GM21619 (cell line): ENCODE measurements around the gene CCDC201.

Experiments
- ATAC-seq: cut with Tn5 transposase; IDR thresholded peaks from one replicate; pipeline ENCODE4 v1.9.1; 2021; ENCODE audit not compliant: unreplicated experiment

The CCDC201 gene

DNA sequence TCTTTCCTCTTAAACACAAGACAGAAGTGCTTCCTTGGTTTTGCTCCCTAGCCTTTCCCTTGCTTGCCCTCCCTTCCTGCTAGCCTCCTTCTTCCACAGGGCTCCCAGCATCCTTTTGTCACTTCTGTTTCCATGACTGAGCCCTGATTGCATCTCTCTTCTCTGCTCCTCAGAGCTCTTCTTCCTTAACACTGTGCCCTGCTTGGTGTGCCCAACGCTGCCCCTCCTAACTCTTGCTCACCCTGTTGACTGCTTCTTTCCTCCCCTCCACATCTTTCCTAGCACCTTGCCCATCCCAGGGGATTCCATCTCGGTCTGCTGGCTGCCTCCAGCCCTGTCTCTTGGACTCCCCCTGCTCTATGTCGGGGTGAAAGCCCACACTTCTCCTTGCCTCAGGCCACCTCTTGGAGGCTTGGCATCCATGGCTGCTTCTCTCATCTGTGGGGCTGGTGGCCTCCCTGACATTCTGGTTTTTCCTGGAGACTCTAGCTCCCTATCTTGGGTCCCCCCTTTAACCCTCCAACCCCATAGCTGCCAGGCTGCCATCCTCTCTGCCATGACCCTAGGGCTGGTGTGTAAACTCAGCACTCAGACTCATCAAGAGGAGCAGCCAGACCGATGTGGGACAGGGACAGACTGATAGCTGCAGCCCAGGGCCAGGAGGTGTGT is 21.2 kb upstream of the CCDC201 start:
- ATAC-seq: no peak

DNA sequence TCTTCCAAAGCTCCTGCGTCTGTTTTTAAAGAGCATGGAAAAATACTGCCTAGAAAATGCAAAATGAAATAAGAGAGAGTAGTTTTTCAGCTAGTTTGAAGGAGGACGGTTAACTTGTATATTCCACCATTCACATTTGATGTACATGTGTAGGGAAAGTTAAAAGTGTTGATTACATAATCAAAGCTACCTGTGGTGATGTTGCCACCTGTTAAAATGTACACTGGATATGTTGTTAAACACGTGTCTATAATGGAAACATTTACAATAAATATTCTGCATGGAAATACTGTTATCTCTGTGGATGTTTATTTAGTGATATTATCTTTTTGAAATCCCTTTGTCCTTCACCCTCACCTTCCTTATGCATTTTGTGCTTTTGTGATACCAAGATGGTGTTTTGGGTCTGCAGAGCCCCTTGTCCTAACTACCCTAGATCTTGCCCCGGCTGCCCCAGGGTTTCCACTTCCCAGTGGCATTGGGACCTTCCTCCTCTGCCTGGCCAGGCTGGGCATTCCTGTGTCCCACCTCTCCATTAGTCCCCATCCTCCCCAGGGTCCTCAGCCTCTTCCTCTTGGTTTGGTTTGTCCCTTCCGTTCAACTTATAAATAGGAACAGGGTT is 20.6 kb upstream of the CCDC201 start:
- ATAC-seq: no peak

GRCh38 chr7:45892407-45893035 is 19.6 kb upstream of the CCDC201 start:
- no peak for ATAC-seq

DNA sequence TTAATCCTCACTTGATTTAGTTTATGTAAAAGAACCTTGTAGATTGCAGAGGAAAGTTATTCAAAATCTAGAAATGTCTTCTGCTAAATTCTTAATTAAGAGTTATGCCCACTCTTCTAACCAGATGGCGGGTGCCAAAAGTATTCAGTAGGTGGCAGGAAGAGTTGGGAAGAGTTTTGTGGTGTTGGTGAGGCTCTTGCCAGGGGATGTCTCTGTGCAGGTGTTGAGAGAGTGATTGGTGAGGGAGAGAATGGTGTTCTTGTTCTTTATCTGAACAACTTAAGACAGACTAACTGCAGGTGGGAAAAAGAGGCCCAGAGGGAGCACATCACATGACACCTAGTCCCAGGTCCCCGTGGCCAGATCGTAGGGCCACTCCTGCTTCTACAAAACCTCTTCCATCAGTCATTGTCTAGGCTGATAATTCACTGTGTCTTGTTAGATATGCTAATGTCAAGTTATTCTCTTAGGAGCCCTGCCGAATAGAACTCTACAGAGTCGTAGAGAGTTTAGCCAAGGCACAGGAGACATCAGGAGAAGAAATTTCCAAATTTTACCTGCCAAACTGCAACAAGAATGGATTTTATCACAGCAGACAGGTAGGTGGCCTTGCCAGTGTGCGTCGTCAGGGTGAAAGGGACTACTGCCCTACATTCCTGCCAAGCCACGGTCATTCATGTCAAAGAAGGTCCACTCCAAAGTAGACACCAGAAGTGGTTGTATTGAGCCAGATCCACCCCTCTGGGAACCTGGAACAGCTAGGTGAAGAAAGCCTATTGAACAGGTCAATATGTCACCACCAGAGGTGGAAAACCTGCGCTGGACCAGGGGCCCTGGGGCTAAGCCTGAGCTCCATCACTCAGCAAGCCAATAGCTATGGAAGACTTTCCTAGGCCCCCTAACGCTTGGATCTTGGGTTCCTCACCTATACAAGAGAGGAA is 18.9 kb upstream of the CCDC201 start:
- ATAC-seq: no peak

- no peak for ATAC-seq
These were observed 18.1 kb upstream of the CCDC201 start for GRCh38 chr7:45890902-45891461.

- no peak for ATAC-seq
These were observed 17.4 kb upstream of the CCDC201 start for GRCh38 chr7:45890125-45890901.

GRCh38 chr7:45889367-45890067 is 16.6 kb upstream of the CCDC201 start:
- no peak for ATAC-seq

- no peak for ATAC-seq
These were observed 16.1 kb upstream of the CCDC201 start for GRCh38 chr7:45888993-45889366.

DNA sequence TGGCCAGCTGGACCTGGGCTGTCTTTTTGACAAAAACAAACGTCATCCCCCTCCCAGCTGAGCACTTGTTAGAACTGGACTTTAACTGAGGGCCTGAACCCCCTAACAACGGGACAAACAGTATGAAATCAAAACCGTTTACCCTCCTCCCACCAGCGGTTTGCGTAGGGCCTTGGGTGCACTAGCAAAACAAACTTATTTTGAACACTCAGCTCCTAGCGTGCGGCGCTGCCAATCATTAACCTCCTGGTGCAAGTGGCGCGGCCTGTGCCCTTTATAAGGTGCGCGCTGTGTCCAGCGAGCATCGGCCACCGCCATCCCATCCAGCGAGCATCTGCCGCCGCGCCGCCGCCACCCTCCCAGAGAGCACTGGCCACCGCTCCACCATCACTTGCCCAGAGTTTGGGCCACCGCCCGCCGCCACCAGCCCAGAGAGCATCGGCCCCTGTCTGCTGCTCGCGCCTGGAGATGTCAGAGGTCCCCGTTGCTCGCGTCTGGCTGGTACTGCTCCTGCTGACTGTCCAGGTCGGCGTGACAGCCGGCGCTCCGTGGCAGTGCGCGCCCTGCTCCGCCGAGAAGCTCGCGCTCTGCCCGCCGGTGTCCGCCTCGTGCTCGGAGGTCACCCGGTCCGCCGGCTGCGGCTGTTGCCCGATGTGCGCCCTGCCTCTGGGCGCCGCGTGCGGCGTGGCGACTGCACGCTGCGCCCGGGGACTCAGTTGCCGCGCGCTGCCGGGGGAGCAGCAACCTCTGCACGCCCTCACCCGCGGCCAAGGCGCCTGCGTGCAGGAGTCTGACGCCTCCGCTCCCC is 15.5 kb upstream of the CCDC201 start, which contains the start of gene IGFBP1:
TSS of gene IGFBP1 (plus strand) at position 304 of the 808 bp plus-strand sequence. CDS start at position 469, 165 bp downstream.
- no peak for ATAC-seq

DNA sequence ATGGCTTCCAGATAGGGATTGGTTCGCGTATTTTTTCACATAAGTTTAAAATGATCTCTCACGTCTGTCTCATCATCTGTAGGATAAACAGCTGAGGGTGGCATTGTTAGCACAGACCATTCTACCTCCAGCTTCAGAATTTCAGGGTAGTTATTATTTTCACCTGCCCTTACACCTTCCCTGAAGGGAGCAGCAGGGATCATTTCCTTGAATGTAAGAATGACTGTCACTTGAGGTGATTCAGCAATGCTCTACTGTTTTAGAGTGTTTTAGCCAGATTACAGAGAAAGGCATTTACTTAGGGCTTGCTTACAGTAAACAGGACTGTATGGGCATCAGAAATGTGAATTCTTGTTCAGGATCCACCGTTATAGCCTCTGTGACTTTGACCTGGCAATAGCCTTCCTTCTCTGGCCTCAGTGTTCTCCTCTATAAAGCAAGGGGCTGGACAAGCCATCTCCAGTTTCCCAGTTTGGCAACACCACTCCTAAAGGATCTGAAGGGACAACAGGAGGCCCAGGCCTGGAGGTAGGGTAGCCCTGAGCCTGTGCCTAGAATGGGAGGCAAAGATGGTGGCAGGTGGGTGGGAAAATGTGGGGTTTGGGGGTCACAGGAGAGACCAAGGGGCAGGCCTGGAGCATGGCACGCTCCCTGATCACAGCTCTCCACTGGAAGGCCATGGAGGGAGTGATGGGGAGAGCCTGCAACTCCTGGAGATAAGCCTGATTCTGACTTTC is 14.2 kb upstream of the CCDC201 start:
- no peak for ATAC-seq

DNA sequence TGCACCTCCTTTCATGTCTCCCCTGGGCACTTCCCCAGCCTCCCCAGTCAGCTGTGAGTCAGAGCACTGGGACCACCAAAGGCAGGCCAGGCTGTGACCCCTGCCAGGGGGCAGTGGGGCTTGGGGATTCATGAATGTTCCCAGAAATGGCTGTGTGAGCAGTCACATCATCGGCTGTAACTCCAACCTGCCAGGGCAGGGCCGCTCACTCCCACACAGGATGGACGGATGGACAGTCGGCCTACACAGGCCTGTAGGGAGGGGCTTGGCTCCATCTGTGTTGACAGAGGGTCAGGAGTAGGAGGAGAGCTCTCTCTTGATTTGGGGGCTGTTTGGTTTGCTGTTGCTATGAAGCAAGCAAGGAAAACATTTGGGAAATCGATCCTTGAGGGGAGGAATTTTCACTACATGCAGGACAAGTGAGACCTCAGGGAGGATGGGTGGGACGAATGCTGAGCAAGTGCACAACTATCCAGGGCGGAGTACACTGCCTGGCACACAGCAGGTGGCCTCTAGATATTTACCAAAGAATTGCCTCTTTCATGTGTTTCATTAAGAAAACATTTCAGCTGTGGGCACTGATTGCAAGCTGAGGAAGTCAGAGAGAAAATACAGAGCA is 12.5 kb upstream of the CCDC201 start:
- ATAC-seq: no peak

DNA sequence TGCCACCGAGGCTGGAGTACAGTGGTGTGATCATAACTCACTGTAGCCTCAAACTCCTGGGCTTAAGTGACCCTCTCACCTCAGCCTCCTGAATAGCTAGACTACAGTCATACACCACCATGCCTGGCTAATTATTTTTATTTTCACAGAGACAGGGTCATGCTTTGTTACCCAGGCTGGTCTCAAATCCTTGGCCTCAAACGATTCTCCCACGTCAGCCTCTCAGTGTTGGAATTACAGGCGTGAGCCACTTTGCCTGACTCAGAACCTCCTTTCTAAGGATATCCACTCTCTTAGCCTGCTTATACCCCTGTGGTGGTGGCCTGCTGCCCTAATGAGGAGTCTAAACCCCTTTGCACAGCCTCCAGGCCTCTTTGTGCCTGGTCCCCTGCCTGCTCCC is 11.3 kb upstream of the CCDC201 start:
- no peak for ATAC-seq

GRCh38 chr7:45882465-45882810 is 9.6 kb upstream of the CCDC201 start:
- no peak for ATAC-seq

- no peak for ATAC-seq
These were observed 9.0 kb upstream of the CCDC201 start for GRCh38 chr7:45881759-45882464.

DNA sequence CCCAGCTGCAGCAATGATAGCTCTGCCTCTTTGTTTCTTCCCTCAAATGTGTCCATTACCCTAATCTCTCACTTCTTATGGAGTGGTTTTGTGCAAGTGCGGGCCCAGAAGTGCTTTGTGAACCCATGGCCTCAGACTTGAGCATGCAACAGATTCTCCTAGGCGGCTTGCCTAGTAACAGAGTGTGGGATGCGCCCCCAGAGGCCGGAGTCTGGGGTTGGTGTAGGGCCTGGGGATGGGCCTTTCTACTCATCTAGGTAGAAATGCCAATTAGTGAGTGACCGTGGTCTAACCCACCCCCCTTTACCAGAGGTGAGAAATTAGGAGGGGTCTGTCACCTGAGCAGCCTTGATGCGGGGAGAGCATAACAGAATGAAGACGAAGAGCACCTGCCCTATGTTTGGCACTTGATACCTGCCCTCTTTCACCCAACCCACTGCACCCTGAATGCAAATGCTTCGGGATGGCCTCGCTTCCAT is 8.4 kb upstream of the CCDC201 start:
- no peak for ATAC-seq

- no peak for ATAC-seq
These were observed 7.6 kb upstream of the CCDC201 start for GRCh38 chr7:45880433-45880860.
